ENCODE results near the gene RNF32.
A peak's percentile ranks its signal among the peaks of the same experiment; 100 is the strongest.
"Not testable (repeated sequence)": the region's sequence is repeated elsewhere in the genome, so short reads cannot be mapped to it uniquely, and the experiment has no call there.

The RNF32 gene

GRCh38 chr7:156614434-156615264, 25.9 kb upstream of the RNF32 start:
- DNase-seq: no peak

GRCh38 chr7:156616269-156617202, 24.0 kb upstream of the RNF32 start:
- no peak for DNase-seq

DNA sequence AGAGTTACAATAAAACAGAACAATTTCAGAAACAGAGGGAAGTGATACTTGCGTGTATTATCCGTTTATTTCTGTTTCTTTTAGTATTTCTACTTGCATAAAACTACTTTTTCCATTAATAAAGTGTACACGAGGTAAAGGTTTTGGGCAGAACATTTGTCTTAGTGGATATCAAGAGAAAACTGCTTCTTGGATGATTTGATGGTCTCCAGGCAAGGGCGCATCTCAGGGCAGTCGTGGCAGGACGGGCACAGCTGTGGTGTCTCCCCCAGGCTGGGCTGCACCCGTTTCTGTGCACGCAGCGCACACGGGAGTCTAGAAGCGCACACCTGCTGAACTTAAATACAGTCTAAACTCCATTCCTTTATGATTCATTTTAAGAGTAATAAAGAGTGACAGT, 23.4 kb upstream of the RNF32 start:
- DNase-seq: no peak

DNA sequence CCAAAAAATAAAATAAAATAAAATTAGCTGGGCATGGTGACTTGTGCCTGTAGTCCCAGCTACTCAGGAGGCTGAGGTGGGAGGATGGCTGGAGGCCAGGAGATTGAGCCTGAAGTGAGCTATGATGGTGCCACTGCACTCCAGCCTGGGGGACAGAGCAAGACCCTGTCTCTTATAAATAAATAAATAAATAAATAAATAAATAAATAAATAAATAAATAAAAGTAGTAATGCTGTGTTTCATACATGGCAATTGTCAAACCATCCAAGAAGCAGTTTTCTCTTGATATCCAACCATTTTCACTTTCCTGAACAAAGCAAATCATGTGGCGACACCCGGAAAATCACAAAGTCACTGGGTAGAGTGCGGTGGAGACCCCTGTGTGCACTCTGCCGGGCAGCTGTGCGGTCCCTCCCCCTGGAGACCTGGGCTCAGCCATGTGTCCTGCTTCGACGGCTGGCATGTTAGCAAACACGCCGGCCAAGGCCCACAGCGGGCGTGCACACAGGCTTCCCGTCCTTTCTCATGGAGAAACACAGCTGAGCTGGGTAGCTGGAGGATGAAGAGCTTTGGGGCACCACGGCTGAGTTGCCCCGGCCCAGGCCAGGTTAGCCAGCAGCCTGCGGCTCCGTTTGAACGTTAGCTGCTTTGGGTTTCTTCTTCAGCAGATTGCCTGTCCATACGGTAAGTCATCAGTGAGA, 22.3 kb upstream of the RNF32 start:
- no peak for DNase-seq

GRCh38 chr7:156618780-156619367, 21.7 kb upstream of the RNF32 start:
- DNase-seq: no peak

DNA sequence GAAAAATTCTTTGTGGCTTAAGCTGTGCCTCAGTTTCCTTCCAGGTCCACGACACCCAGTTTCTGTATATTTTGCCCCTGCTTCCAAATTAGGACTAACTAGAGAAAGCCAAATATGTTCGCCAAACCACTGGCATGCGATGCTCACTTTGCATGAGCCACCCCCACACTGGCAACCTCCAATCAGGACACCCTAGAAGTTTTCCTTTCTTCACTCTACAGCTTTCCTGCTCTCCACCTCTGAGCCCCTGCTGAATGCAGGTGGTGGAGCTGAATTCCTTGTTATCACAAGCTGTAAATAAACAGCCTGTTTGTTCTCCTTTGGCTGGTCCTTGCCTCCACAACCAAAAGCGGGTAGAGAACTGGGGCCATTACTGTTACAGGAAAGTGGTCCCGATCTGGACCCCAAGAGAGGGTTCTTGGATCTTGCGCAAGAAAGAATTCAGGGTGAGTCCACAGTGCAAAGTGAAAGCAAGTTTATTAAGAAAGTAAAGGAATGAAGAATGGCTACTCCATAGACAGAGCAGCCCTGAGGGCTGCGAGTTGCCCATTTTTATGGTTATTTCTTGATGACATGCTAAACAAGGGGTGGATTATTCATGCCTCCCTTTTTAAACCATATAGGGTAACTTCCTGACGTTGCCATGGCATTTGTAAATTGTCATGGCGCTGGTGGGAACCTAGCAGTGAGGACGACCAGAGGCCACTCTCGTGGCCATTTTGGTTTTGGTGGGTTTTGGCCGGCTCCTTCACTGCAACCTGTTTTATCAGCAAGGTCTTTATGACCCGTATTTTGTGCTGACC, 20.9 kb upstream of the RNF32 start:
- DNase-seq: not testable (repeated sequence)

GRCh38 chr7:156620291-156620675, 20.3 kb upstream of the RNF32 start:
- no peak for DNase-seq

DNA sequence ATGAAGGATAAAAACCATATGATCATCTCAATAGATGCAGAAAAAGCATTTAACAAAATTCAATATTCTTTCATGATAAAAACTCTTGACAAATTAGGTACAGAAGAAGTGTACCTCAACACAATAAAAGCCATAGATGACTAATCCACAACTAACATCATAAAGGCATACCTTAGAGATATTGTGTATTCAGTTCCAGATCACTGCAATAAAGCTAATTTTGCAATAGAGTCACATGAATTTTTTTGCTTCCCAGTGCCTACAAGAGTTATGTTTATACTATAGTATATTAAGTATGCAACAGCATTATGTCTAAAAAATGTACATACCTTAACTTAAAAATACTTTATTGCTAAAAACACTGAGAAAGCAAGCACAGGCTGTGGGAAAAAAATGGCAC, 18.9 kb upstream of the RNF32 start:
- no peak for DNase-seq

- no peak for DNase-seq
Measured at GRCh38 chr7:156625580-156625979, 15.0 kb upstream of the RNF32 start.

GRCh38 chr7:156626220-156626895, 14.2 kb upstream of the RNF32 start:
- DNase-seq: no peak

- no peak for DNase-seq
Measured at GRCh38 chr7:156628562-156628961, 12.0 kb upstream of the RNF32 start.

GRCh38 chr7:156629873-156630272, 10.7 kb upstream of the RNF32 start:
- no peak for DNase-seq

DNA sequence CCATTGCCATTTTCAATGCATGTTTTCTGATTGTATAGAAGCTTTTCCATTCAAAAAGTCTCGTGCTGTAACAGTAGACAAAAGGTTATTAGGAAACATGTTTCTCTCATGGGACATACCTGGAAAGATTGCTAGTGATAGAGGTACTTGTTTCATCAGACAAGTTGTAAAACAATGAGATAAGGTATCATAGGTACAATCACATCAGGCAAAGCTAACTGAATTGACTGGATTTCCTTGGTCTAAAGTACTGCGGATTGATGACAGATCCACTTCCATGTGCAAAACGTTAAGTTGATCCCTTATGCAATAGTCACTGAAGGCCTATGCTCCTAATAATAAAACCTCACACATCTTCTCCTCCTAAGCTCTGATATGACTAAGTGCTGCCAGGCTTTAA, 6.5 kb upstream of the RNF32 start:
- no peak for DNase-seq

DNA sequence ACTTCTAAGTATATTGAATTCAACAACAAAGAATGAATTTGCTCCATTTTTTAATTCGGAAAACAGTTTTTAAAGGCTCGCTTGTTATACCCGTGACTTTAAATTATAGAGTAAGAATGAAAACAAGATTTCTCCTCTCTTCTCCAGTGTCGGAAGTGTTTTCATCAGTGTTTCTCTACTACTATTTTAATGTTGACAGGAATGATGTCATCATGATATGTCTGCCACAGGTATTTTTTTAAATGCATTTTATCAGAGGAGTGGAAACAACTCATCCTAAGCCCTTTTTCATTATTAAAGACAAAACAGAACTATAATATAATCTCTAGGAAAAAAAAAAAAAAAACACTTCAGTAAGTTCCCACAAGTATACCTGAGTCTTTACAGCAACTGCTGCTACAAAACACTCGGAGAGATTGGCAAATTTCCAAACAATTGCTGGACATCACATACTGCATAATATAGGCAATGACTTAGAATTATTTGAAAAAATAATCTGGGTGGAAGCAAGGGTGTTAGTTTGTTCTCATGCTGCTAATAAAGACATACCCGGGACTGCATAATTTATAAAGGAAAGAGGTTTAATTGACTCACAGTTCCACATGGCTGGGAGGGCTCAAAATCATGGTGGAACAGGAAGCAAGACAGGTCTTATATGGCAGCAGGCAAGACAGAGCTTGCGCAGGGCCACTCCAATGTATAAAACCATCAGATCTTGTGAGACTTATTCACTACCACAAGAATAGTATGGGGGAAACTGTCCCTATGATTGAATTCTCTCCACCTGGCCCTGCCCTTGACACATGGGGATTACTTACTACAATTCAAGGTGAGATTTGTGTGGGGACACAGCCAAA, 4.8 kb upstream of the RNF32 start:
- no peak for DNase-seq

DNA sequence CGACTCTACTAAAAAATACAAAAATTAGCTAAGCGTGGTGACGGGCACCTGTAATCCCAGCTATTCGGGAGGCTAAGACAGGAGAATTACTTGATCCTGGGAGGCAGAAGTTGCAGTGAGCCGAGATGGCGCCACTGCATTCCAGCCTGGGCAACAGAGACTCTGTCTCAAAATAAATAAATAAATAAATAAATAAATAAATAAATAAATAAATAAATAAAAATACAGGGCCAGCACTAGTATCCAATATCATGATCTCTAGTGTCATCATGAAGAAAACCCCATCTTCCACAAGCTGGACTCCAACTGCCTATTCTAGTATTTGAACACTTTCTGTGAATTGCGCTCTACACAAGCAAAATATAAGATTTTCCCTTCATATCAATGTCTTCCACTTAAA, 3.5 kb upstream of the RNF32 start:
- DNase-seq: not testable (repeated sequence)

DNA sequence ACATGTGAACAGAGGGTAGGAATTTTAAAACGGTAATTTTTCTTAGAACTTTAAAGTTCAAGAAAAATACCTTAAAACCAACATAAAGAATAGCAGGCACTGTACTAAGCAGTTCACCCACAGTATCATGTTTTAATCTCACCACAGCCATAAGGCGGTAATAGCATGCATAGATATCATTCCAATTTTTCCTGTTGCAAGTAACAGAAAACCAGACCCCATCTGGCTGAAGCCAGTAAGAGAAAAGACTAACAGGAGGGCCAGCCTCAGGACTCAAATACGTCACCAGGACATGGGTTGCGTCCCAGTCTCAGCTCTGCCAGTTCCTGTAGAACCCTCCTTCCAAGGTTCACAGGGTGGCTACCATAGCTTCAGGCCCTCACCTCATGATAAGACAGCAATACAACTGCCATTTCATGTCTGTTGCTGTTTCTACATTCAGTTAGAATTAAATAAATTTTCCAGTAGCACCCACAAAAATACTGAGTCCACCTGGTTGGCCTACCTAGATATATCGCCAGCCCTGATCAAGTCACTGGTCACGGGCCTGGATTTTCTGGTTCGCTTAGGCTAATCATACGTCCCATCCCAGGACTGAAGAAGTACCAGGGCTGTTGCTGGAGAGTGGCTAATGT, 2.0 kb upstream of the RNF32 start:
- DNase-seq: no peak

DNA sequence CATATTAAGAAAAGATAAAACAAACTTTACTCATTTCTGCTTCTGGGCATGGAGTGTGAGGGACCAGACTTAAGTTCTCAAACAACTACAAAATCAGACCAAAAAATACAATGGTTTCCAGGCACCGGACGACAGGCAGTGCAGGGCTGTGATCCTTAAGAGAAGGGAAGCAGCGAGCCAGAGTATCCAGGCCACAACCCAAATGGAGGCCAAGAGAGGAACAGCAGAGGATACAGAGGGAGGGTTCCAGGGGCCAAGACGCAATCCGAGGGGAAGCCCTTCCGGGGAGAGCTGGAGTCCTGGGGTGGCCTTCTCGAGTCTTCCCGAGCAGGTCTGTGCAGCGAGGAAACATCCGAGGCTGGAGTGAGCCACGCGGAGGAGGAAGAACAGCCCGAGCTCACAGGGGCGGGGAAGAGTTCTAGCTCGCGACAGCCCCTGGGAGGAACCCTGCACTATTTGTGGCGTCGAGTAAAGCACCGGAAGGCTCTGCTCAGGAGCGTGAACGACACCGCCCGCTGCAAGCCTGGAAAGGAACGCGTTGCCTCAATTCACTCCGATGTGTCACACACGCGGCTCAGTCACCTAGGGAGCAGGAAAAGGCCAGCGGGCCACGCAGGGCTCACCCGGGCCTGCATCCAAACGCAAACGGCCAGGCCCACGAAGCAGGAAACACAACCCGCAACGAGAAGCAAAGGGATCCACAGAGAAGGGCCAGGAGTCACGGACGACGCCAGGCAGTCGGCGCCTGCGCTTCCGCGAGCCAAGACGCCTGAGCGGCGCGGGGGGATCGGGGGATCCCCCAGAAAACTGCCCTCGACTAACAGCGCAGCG, 933 bp upstream of the RNF32 start:
- DNase-seq: no peak

DNA sequence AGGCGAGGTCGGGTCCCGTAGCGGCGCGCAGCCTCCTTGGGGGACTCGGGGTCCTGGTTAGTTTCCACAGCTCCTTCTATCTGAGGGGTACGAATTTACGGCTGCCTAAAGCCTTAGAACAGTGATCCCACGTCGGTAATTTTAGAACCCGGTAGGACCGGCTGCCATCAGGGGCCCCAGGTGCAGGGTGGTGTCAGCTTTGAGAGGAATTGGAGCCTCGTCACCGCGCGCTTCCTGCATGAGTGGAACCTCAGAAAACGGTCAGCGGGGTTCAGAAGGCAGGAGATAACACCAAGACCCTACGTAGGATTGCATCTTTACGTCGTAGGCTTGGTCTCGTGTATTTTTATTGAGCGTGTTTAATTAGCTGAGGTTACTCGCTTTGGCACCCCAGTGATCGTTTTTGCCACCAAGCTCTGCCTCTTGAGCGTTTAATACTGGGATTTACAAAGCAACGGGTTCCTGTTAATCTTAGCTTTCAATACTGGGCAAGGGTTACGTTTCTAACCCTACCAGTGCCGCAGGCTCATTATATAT, 443 bp downstream of the RNF32 start:
- DNase-seq: peak; percentile 38
